ENCODE measurements around the gene HSFX4.
"Not testable (repeated sequence)": the region's sequence is repeated elsewhere in the genome, so short reads cannot be mapped to it uniquely, and the experiment has no call there.

- TF ChIP-seq POLR2A (IDR thresholded peaks at IDR 0.05; ENCODE audit: low read depth): not testable (repeated sequence)
- TF ChIP-seq CTCF (IDR thresholded peaks at IDR 0.05): peak; percentile 34 to 65 (median 54)
Measured at GRCh38 chrX:149940674-149941024, 11.3 kb downstream of the HSFX4 start.

Data from esophagus muscularis mucosa (tissue), 3 donors.